T-cell (primary cell): ENCODE data around the gene GRM6. TPM values are rescaled to one million over a fixed set of nuclear protein-coding genes. Genes with fewer than 3 reads are reported as not detected.

Experiments
- ATAC-seq, 4 experiments: fragments of 200-7000 bp in 3 of 4; fragments of 150-1000 bp in 1 of 4; cut with Tn5 transposase; replicated peaks in 1 of 4; 1 replicate in 3 of 4; 2 replicates in 1 of 4; pipeline ENCODE4 v1.10.0; 2021; ENCODE audit warnings: moderate library complexity in 3 of 4, mild to moderate bottlenecking in 2 of 4, moderate number of reproducible peaks in 1 of 4
- CTCF ChIA-PET, 2 donors: fragments of 300-600 bp; sonication (Branson Sonifier 250); formaldehyde crosslinking; loops; one replicate each; lab custom pipeline; 2022; ENCODE audit warnings: antibody characterized with exemption in 2 of 2; lab: Charles Lee
- POLR2A ChIA-PET, 2 donors: fragments of 300-600 bp; sonication (Branson Sonifier 250); formaldehyde crosslinking; loops; one replicate each; lab custom pipeline; 2022; ENCODE audit warnings: antibody characterized with exemption in 2 of 2; lab: Charles Lee
- DNase-seq, 35 experiments: peaks; one replicate each; pipeline versions ENCODE4 v3.0.0 to v3.0.0-alpha.2; 2013 to 2023
- H3K27ac ChIP-seq: one replicate; pipeline ENCODE4 v1.5.1; 2013; ENCODE audit warnings: low read length
- H3K27me3 ChIP-seq, 2 experiments: replicated peaks in 1 of 2; 1 replicate in 1 of 2; 2 replicates in 1 of 2; pipeline versions ENCODE4 v1.6.1 to v1.7.0; 2013; ENCODE audit warnings: low read length in 1 of 2, mixed read lengths in 1 of 2; ENCODE audit not compliant: control insufficient read depth in 2 of 2, insufficient read depth in 2 of 2; ENCODE audit errors: extremely low read depth in 1 of 2
- H3K36me3 ChIP-seq, 2 donors: 1 replicate in 1 of 2; 2 replicates in 1 of 2; pipeline versions ENCODE4 v1.6.1 to v1.7.0; 2013; ENCODE audit warnings: low read length in 1 of 2; ENCODE audit not compliant: control insufficient read depth in 2 of 2, insufficient read depth in 1 of 2; ENCODE audit errors: extremely low read depth in 1 of 2
- H3K4me1 ChIP-seq, 2 experiments: 1 replicate in 1 of 2; 2 replicates in 1 of 2; pipeline versions ENCODE4 v1.6.1 to v1.7.0; 2013; ENCODE audit warnings: low read length in 2 of 2, mixed read lengths in 1 of 2; ENCODE audit not compliant: insufficient read depth in 2 of 2, control insufficient read depth in 1 of 2; ENCODE audit errors: extremely low read depth in 1 of 2
- H3K4me3 ChIP-seq, 2 donors: 1 replicate in 1 of 2; 2 replicates in 1 of 2; pipeline versions ENCODE4 v1.5.1 to v1.7.0; 2013; ENCODE audit warnings: mild to moderate bottlenecking in 2 of 2, low read length in 1 of 2, moderate library complexity in 1 of 2; ENCODE audit not compliant: control insufficient read depth in 1 of 2; ENCODE audit errors: extremely low read depth in 1 of 2
- H3K9me3 ChIP-seq: 2 replicates; pipeline ENCODE4 v1.7.0; 2013
- H3K27ac Mint-ChIP-seq, 2 donors: one replicate each; pipeline ENCODE4 v1.8.0; 2020 to 2021; ENCODE audit warnings: mild to moderate bottlenecking in 2 of 2, mixed read lengths in 2 of 2
- H3K27me3 Mint-ChIP-seq, 2 donors: one replicate each; pipeline ENCODE4 v1.8.0; 2021 to 2022; ENCODE audit warnings: mixed read lengths in 2 of 2
- H3K36me3 Mint-ChIP-seq: one replicate; pipeline ENCODE4 v1.8.0; 2021; ENCODE audit warnings: mixed read lengths
- H3K4me1 Mint-ChIP-seq, 3 donors: one replicate each; pipeline ENCODE4 v1.8.0; 2020 to 2022; ENCODE audit warnings: mixed read lengths in 3 of 3, mild to moderate bottlenecking in 1 of 3
- H3K4me3 Mint-ChIP-seq, 3 donors: one replicate each; pipeline ENCODE4 v1.8.0; 2020 to 2022; ENCODE audit warnings: mild to moderate bottlenecking in 3 of 3, mixed read lengths in 3 of 3, moderate library complexity in 3 of 3
- H3K9me3 Mint-ChIP-seq, 3 donors: one replicate each; pipeline ENCODE4 v1.8.0; 2020 to 2022; ENCODE audit warnings: mixed read lengths in 3 of 3
- WGBS: methylation state at CpG from one replicate; pipeline ENCODE4 v1.1.5; 2013; ENCODE audit warnings: missing lambda C conversion rate; ENCODE audit not compliant: insufficient coverage; 5-methylcytosine and 5-hydroxymethylcytosine counted together
- total RNA-seq, 35 experiments: library from RNA in 6 of 35; stranded (reverse) in 6 of 35; fragments of 120-200 nt in 1 of 35; gene quantifications; one replicate each; pipeline versions ENCODE4 v1.2.1 to v1.2.4 and lab custom pipeline; 2013 to 2026

Gene GRM6
- total RNA-seq, 5 donors from 2014 or later (not counting 1 experiment from before 2014, with no cell fraction given), result not detected

DNA sequence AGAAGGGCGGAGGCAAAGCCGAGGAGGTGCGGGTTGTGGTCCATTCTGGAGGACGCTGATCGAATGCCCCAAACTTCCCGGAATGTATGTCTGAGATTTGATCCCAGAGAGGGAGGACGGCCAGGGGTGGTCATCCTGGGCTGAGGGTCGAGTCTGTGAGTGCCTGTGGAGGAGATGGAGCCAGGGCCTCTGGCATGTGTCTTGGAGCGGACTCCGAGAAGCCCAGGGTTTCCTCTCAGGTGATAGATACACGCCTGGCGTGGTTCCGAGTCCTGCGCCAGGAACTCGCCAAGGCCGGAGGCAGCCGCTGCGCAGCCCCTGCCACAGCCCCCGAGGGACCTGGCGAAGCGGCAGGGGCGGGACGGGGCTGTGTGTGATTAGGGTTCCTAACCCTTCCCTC, 53.8 kb downstream of the GRM6 start:
- H3K27me3 Mint-ChIP-seq, result peaks cover 32 to 35% of the 10 kb centered on the region in 2 donors
- ATAC-seq, result no peak
- CTCF ChIA-PET, result no interaction called here
- H3K27ac Mint-ChIP-seq, result no peak overlapping the region
- H3K4me1 Mint-ChIP-seq, result no peaks in the 10 kb centered on the region
- Histone ChIP-seq H3K9me3 (peaks cover 7% of the 10 kb centered on the region), H3K4me3 (peak overlapping the region in 1 of 2 donors; percentile 2), H3K36me3 (no peaks in the 10 kb centered on the region), H3K27me3 (peaks cover 0 to 37% of the 10 kb centered on the region in 2 experiments), H3K4me1 (no peaks in the 10 kb centered on the region), H3K27ac (no peak overlapping the region)
- POLR2A ChIA-PET, result no interaction called here
- DNase-seq, result no peak
- WGBS, result 29% methylated on average over 14 of the region's 23 CpGs
- H3K9me3 Mint-ChIP-seq, result peaks cover 40 to 65% (median 65%) of the 10 kb centered on the region in 3 donors
- peaks cover 18% of the 10 kb centered on the region for H3K36me3 Mint-ChIP-seq
- H3K4me3 Mint-ChIP-seq, result no peak overlapping the region

DNA sequence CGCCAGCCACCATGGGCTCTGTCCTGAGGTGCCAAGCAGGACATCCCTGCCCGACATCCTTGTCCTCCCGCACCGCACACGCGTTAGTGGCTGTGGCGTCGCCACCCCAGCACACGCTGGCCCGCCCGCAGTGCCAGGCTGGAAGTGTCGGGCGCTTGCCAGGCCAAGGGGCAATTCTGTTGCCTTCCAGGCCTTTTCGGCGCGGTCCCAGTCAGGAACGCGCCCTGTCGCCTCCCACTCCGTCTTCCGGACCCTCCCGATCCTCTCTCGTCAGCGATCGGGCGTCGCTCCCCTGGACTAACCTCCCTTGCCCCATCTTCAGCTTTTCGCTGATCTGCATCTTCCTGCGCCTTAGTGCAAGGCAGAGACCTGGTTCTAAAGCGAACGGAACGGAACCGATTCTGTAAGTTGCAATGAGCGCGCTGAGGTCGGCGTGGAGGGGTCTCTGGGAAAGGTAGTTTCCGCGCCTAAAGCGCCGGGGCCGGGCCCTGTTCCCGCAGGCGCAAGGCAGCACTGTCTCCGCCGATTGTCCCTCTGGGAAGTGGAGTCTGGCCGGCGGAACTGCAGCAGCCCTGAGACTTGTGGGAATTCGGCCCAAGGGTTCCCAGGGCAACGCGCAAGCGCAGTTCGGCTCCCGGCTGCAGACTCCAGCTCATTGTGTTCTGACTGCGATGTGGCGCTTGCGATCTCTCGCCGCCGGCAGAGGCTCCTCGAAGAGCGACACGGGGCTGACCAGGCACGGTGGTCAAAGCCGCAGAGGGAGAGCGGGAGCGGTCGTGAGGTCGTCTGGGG, 54.4 kb downstream of the GRM6 start, which contains the start of gene ZNF454:
Gene ZNF454 (plus strand): TSS at position 630 of the 792 bp plus-strand sequence. CDS start 1,594 bp downstream, outside the sequence.
- CTCF ChIA-PET, result no interaction called here
- Mint-ChIP-seq H3K27ac (no peak within 1 kb of the TSS), H3K36me3 (peaks cover 23% of the 10 kb centered on the region), H3K27me3 (peaks cover 32 to 35% of the 10 kb centered on the region in 2 donors), H3K4me3 (peak within 1 kb of the TSS in 1 of 3 donors; percentile 10), H3K4me1 (no peaks in the 10 kb centered on the region), H3K9me3 (peaks cover 39 to 69% (median 68%) of the 10 kb centered on the region in 3 donors)
- Histone ChIP-seq H3K9me3 (peaks cover 7% of the 10 kb centered on the region), H3K27ac (no peak within 1 kb of the TSS), H3K4me1 (no peaks in the 10 kb centered on the region), H3K36me3 (no peaks in the 10 kb centered on the region), H3K27me3 (peaks cover 0 to 37% of the 10 kb centered on the region in 2 experiments), H3K4me3 (peak within 1 kb of the TSS in 1 of 2 donors; percentile 53)
- POLR2A ChIA-PET, result no interaction called here
- DNase-seq (no peak), ATAC-seq (no peak)
- 21% methylated on average over 63 of the region's 69 CpGs for WGBS

DNA sequence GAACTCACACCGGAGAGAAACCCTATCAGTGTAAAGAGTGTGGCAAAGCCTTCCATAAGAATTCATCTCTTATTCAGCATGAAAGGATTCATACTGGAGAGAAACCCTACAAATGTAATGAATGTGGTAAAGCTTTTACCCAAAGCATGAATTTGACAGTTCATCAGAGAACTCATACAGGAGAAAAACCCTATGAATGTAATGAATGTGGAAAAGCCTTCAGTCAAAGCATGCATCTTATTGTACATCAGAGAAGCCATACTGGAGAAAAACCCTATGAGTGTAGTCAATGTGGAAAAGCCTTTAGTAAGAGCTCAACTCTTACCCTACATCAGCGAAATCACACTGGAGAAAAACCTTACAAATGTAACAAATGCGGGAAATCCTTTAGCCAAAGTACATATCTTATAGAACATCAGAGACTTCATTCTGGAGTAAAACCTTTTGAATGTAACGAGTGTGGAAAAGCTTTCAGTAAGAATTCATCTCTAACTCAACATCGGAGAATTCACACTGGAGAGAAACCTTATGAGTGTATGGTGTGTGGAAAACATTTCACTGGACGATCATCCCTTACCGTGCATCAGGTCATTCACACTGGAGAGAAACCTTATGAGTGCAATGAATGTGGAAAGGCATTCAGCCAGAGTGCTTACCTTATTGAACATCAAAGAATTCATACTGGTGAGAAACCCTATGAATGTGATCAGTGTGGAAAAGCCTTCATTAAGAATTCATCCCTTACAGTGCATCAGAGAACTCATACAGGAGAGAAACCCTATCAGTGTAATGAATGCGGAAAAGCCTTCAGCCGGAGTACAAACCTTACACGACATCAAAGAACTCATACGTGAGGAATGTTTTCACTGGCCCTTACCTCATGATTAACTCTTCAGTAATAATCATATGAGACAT, 63.0 kb downstream of the GRM6 start:
- no peak for ATAC-seq

More for the DNA sequence above, 63.0 kb downstream of the GRM6 start:
- Mint-ChIP-seq H3K9me3 (peaks cover 40 to 78% (median 73%) of the 10 kb centered on the region in 3 donors), H3K36me3 (peaks cover 63% of the 10 kb centered on the region), H3K4me3 (no peak overlapping the region), H3K27ac (no peak overlapping the region), H3K27me3 (no peaks in the 10 kb centered on the region), H3K4me1 (no peaks in the 10 kb centered on the region)
- DNase-seq, result no peak
- Histone ChIP-seq H3K27me3 (no peaks in the 10 kb centered on the region), H3K4me1 (no peaks in the 10 kb centered on the region), H3K4me3 (no peak overlapping the region), H3K36me3 (no peaks in the 10 kb centered on the region), H3K9me3 (peaks cover 18% of the 10 kb centered on the region), H3K27ac (no peak overlapping the region)
- ChIA-PET POLR2A (no interaction called here), CTCF (no interaction called here)
- 80% methylated on average over 1 of the region's 11 CpGs for WGBS

Other genes with a start within 250 kb of the GRM6 start
- 10 to 100 TPM; 14.5 to 37.8 (median 32.5) TPM for gene ZNF354B, start 135.4 kb downstream of the GRM6 start, total RNA-seq
- gene ZFP2, start 99.4 kb downstream of the GRM6 start, total RNA-seq, result 1 to 10 TPM in 3 of 5 donors, under 1 TPM in 2; 0.65 to 1.8 (median 1.1) TPM
- under 1 TPM in 2 of 5 donors, not detected in 3; 0.09 to 0.23 TPM for gene ZNF454, start 54.1 kb downstream of the GRM6 start, total RNA-seq
- gene ZNF879, start 28.5 kb upstream of the GRM6 start, total RNA-seq, result 10 to 100 TPM in 3 of 5 donors, 1 to 10 TPM in 2; 6.5 to 15.2 (median 10.7) TPM
- 1 to 10 TPM; 5.3 to 9.3 (median 8.1) TPM for gene ZNF354C, start 65.1 kb upstream of the GRM6 start, total RNA-seq